GM21423 (cell line): Measurements from ENCODE around the gene UBQLN4.

Experiments
- ATAC-seq: cut with Tn5 transposase; IDR thresholded peaks from one replicate; pipeline ENCODE4 v1.9.1; 2021; ENCODE audit warnings: mild to moderate bottlenecking, moderate library complexity; ENCODE audit not compliant: unreplicated experiment

The UBQLN4 gene

DNA sequence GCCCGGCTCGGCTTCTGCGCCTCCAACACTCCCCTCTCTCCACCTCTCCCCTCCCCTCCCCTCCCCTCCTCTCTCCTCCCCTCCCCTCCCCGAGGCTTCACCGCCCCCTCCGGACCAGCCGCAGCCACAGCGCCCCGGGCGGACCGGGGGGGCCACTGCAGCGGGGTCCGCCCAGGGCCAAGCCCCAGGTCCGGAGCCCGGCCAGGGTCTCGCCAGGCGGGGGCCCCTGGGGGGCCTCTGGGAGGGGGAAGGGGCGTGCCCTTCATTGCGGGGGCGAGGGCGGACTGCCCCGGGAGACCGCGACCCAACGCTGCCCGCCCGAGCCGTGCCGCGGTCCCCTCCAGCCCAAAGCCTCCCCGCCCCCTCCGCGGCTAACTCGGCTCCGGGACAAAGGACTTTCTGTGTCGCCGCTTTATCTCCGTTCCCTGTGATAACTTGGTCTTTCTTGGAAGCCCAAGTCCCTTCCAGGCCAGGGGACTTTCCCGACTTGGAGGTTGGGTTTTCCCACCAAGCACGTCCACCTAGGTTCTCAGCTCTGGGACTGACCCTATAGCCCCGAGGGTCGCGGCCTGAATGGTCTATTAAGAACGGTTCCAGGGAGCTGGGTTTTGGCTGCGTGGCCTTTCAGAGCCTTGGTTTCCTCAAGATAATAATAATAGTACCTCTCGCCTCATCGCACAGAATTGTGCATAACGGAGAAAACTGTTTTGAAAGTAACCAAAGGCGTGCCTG, at the start of gene UBQLN4:
UBQLN4 (minus strand) TSS at position 31 of the 732 bp plus-strand sequence. CDS start 97 bp downstream, outside the sequence.
- peak; percentile 46 for ATAC-seq

DNA sequence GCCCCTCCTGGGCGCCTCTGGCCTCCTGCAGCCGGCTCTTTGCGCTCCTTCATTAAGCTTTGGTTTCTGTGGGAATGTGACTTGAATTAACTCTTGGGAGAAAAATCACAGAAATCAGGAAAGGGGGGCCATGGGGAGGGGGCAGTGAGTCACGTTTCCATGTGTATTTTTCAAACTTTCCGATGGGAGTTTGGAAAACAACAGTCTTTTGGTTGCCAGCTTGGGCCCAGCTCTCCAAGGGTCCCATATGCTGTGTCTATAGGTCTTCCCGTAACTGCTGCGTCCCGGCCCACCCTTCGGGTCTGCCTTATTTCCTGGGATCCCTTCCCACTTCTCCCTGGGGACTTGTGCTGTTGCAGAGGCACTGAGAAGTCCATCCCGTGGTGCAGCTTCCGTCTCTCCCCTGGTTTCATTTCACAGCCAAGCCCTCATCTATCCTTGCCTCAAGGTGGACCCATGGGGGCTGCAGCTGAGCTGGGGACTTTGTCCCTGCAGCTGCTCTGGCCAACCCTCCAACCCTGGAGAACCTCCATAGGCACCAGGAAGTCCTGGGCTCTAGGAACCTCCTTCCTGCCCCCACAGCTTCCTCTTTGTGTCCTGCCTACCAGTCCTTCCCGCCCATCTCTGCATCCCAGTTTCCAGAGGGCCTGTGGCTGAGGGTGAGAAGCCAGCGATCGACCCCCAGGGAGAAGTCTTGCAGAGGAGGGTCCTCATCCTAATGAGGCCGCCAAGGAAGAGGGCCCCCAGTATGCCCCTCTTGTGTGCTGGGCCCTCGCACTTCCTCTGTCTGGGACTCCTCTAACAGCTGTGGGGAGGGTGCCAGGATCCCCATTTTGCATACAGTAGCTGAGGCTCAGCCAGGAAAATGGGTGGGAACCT, 49.3 kb upstream of the UBQLN4 start:
- no peak for ATAC-seq

DNA sequence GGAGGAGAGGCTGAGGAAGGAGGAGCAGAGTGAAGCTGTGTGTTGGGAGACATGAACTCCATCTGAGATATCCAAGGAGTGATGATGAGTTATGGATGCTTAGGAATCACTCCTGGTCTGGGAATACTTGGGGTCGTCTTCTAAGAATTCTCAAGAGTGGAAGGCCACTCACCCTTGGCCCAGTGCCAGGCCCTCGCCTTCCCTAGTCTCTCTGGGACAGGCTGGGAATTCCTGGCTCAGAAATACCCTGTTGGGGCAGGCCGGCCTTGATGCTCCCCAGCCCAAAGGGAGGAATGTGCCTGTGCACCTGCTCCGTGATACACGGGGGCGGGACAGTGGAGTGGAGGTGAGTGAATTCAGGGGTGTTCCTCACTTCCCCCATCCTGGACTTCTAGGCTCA, 48.3 kb upstream of the UBQLN4 start:
- ATAC-seq = no peak

DNA sequence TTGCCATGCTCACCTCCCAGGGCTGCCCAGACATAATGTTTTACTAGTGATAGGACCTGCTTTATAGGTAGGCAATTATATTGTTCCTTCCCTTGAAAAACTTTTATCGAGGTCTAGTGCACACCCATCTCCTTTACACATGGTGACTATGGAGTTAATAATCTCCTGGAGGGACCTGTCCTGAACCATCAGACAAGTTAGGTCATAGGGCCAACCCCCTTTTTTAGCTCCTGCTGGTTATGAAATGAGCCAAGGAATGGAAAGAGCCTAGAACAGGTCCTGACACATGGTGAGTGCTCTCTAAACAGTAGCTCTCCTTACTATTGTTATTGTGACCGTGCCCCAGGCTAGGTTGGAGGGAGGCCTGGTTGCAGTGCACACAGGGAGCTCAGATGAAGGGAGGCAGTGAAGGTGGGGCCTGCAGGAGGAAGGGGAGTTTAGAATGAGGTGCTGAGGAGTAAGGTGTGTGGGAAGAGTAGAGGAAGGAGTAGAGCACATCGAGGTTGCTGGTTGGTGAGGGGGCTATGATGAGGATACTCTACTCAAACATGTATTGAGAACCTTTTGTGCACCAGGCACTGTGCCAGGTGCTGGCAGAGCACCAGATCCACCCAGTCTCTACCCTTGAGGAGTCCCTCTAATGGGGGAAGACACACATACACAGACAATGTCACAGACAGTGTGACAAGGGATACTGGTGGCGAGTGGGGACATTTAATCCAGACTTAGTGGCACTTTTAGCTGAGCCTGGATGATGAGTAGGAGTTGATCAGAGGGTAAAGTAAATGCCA, 46.8 kb upstream of the UBQLN4 start:
- no peak for ATAC-seq

DNA sequence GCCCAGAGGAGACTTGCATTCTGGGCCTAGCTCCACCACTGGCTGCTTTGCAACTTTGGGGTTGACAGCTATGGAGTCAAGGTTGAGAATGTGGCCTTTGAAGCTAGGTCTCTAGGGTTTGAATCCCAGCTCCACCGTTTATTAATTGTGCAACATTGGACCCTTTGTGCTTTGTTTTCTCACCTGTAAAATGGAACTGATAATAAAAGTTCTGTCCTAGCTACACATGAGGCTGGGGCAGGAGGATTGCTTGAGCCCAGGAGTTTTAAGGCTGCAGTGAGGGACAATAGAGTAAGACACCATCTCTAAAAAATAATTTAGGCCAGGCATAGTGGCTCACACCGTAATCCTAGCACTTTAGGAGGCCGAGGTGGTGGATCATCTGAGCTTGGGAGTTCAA, 45.7 kb upstream of the UBQLN4 start:
- ATAC-seq = no peak

DNA sequence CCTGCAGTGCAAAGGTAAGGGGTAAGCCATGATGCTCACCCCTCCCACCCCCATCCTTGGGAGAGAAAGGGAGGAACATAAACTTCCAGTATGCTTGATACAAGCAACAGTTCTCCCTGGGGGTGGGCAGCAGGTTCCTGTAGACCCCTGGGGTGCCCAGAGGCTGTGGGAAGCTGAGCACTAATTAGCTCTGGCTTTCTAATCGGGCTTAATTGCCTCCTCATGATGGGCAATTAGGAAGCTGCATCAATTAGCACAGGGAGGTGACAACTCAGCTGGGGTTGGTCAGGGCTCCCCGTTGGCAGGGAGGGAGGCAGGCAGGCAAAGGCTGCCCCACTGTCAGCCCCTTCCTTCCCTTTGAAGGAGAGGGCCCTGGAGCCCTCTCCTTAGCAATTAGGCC, 45.2 kb upstream of the UBQLN4 start:
- ATAC-seq = no peak

- no peak for ATAC-seq
Measured at GRCh38 chr1:156097499-156098178, 44.0 kb upstream of the UBQLN4 start.

GRCh38 chr1:156096640-156097391, 43.2 kb upstream of the UBQLN4 start:
- ATAC-seq = peak; percentile 54

DNA sequence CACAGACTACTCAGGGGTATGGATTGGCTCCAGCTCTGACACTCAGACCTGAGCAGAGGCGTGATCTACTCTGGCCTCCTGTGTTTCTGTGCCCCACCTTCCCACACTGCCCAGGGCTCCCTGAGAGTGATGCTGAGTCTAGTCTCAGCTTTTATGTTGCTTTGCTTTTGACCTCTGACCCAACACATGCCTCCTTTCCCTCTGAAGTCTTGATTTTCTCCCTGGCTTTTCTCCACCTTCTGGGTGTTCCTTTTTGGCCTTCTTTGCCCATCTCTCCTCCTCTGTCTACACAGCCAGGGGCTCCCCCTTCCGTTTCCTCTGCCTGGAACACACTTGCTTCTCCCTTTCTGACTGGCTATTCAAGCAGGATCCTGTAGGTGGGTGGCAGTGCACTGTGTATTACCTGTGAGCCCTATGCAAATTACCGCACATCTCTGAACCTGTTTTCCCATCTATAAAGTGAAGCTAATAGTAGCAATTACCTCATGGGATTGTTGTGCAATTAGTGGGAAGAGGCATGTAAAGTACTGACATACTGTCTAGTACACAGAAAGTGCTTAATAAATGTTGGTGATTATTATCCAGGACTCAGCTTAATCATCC, 42.4 kb upstream of the UBQLN4 start:
- no peak for ATAC-seq

GRCh38 chr1:156091610-156092009, 38.0 kb upstream of the UBQLN4 start:
- no peak for ATAC-seq

GRCh38 chr1:156090840-156091188, 37.2 kb upstream of the UBQLN4 start:
- ATAC-seq = no peak

- no peak for ATAC-seq
Measured at GRCh38 chr1:156090138-156090839, 36.7 kb upstream of the UBQLN4 start.

DNA sequence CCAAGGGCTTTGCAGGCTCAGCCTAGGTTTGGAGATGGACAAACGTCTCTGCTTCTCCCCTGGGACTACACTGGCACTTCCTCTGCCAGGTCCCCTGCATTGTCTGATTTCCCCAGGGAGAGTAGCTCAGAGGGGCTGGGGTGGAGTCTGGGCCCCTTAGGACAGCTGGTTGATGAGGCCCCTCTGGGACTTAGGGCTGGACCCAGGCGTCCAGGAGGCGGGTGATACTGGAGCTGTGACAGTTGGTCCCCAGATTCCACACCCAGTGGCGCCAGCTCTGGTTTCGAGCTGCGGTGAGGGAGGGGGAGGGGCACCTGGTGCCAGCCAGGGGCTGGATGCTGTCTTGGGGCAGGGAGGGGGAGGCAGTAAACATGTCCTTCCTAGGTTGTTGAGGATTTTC, 36.1 kb upstream of the UBQLN4 start:
- no peak for ATAC-seq

DNA sequence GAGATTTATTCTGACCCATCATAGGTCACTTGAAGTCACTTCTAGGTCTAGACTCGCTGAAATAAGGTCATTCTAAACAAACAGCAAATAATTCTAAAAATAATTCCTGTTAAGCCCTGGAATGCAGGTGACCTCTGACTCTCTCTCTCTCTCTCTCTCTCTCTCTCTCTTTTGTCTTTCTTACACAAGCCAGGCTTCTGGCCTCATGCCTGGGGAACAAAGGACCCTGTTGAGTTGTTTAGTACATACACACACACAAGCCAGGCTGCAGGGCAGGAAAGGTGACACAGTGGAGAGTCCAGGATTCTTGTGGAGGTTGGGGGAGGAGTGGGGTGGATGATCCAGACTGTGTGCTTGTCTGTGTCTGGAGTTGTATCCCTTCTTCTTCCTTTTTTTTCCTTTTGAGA, 32.7 kb upstream of the UBQLN4 start:
- ATAC-seq = no peak

DNA sequence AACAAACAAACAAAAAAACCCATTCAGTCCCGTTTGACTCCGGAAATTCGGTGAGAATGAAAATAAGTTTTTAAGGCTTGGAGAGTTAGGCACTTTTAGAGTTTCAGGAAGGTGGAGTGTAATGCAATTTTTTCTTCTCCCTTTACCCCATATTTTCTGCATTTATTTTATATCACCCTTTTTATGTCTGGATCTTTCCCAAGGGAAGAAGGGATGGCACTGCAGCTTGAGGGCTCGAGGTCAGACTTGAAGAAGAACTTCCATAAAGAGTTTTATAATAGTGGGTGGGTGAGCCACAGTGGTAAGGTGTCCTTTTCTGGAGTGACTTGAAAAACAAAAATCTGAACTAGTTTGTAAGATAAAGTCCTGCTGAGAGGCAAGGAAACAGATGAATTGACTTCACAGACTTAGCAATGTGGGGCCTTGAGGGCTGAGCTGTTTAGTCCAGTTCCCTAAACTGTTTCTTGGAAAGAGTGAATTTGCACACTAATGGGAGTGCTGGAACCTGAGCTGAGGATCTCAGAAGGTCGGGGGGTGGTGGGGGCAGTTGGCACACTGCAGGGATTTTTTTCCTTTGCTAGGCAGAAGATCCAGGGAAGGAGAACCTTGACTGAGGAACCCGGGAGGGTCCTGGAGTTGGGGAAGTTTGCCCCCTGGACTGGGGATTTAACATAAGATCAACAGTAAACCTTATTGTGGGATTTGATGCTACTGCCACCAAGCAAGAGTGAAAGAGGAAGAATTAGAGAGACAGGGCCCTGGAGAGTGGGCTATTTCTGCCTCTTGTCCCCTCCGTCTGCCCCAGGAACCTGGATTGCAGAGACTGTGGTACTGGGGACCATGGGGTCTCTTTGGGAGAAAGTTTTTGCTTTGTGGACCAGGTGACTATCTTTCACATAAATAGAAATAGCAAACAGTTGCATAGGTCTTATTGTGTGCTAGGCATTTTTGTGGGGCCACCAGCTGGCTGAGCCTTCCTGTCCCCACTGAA, 30.5 kb upstream of the UBQLN4 start:
- no peak for ATAC-seq

- no peak for ATAC-seq
Measured at GRCh38 chr1:156082309-156083091, 28.9 kb upstream of the UBQLN4 start, which contains the start of gene MEX3A. Gene MEX3A, minus strand, starts transcription at chr1:156082465. Its CDS starts 467 bp downstream, at chr1:156081998.

DNA sequence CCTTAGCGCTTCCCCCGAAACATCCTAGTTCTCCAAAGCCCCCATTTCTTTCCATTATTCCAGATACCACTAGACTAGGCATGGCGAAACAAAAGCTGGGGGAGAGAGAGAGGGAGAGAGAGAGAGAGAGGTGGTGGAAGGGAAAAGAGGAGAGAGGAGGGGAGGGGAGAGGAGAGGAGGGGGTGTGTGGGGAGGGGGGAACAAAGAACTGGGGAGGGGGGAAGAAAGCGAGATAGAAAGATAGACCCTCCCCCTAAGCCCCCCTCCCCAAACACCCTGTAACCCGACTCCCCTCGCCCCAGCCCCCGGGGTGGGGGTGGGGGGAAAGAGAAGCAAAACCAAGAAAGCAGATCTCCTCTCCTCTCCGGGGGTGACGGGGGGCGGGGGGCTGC, 28.3 kb upstream of the UBQLN4 start:
- ATAC-seq = no peak
